ENCODE measurements around the gene TLE6. TPM values are rescaled to one million over a fixed set of nuclear protein-coding genes. Genes with fewer than 3 reads are reported as not detected.

TLE6 gene
- total and polyA plus RNA-seq, 2 of the 8 experiments (the other 6 are each of a cell fraction or from before 2014, with no cell fraction given) = 2.5 to 2.9 TPM

- Histone ChIP-seq H3K56ac (replicated peaks; ENCODE audit: insufficient read length, low read depth, low read length) (no peak overlapping the region), H3K4me1 (replicated peaks in 1 of 4; ENCODE audit: control insufficient read depth in 3 of 4, insufficient read depth in 4 of 4, low read length in 3 of 4) (peaks cover 0 to 18% (median 13%) of the 10 kb centered on the region in 4 experiments; a peak in 6 of 7 replicates), H3K4me3 (ENCODE audit: extremely low read depth in 1 of 4, insufficient read depth in 2 of 4, low read depth in 3 of 4, low read length in 4 of 4) (no peak overlapping the region), H3K18ac (ENCODE audit: extremely low read depth, low read length) (no peak overlapping the region), H2BK120ac (replicated peaks; ENCODE audit: low read depth, low read length) (no peak overlapping the region), H3K9ac (replicated peaks in 1 of 4; ENCODE audit: extremely low read depth in 1 of 4, low read depth in 3 of 4, low read length in 3 of 4) (no peak overlapping the region), H3K79me1 (ENCODE audit: low read depth, low read length) (no peaks in the 10 kb centered on the region), H3K79me2 (ENCODE audit: control insufficient read depth in 1 of 2, insufficient read depth in 2 of 2, low read length in 2 of 2) (no peaks in the 10 kb centered on the region), H2BK20ac (ENCODE audit: low read length) (no peak overlapping the region), H4K8ac (ENCODE audit: extremely low read depth, insufficient read depth, low read length) (no peak overlapping the region), H3K14ac (ENCODE audit: insufficient read length) (no peak overlapping the region), H3K4ac (replicated peaks; ENCODE audit: insufficient read length, low read depth, low read length) (no peak overlapping the region), H3K4me2 (ENCODE audit: insufficient read depth in 1 of 2, low read depth in 2 of 2, low read length in 2 of 2) (no peak overlapping the region), H4K5ac (ENCODE audit: insufficient read length, low read depth, low read length) (no peak overlapping the region), H2BK5ac (ENCODE audit: low read depth, low read length) (no peak overlapping the region), H3K27me3 (replicated peaks in 1 of 4; ENCODE audit: control insufficient read depth in 3 of 4, extremely low read depth in 1 of 4, insufficient read depth in 3 of 4, low read length in 3 of 4) (peaks cover 11 to 53% (median 44%) of the 10 kb centered on the region in 4 experiments), H3K36me3 (ENCODE audit: control insufficient read depth in 2 of 4, insufficient read depth in 4 of 4, low read length in 3 of 4) (no peaks in the 10 kb centered on the region), H3K23me2 (ENCODE audit: low read depth, low read length) (peaks cover 9% of the 10 kb centered on the region; the same call in 1 of the 2 replicates), H4K91ac (replicated peaks; ENCODE audit: insufficient read length, low read length) (peak overlapping the region; percentile 44), H2AK5ac (ENCODE audit: low read depth, low read length) (no peak overlapping the region), H2AFZ (ENCODE audit: low read length) (no peak overlapping the region), H2BK12ac (ENCODE audit: low read depth, low read length) (no peak overlapping the region), H3K27ac (ENCODE audit: low read depth, low read length) (no peak overlapping the region), H2BK15ac (ENCODE audit: low read length) (0 out of 2 replicates have a peak overlapping the region, but pooled peaks have one; percentile 46), H3K9me3 (ENCODE audit: insufficient read depth in 2 of 2, low read depth in 1 of 2, low read length in 1 of 2) (no peaks in the 10 kb centered on the region), H3K23ac (ENCODE audit: insufficient read length) (no peak overlapping the region), H4K20me1 (replicated peaks in 1 of 2; ENCODE audit: control insufficient read depth in 1 of 2, insufficient read depth in 2 of 2, low read length in 2 of 2) (peaks cover 0 to 4% of the 10 kb centered on the region in 2 experiments)
- no peak for TF ChIP-seq TEAD4 (IDR thresholded peaks at IDR 0.05; ENCODE audit: low read depth, low read length)
- TF ChIP-seq RBBP5 (IDR thresholded peaks at IDR 0.05; ENCODE audit: borderline replicate concordance, low read depth, low read length) = no peak
- TF ChIP-seq GABPA (IDR thresholded peaks at IDR 0.05; ENCODE audit: borderline replicate concordance, insufficient read depth, low read length) = no peak
- DNase-seq (ENCODE audit: low read depth in 1 of 2, low spot score in 2 of 2) (no peak), FAIRE-seq (no peak)
- ChIA-PET CTCF (ENCODE audit: partially characterized antibody) (interaction anchor here (0.8 to 1.6 kb wide), 2 partner anchors 22 to 51 kb away, joined by 3 to 4 read pairs; no protein-coding TSS in a partner anchor), POLR2A (ENCODE audit: partially characterized antibody) (interaction anchor here (0.8 to 1.2 kb wide), 3 partner anchors 20 to 77 kb away, joined by 3 read pairs; no protein-coding TSS in a partner anchor)
- WGBS, 2 experiments (ENCODE audit: extremely low coverage in 1 of 2, insufficient coverage in 1 of 2, insufficient read length in 1 of 2, insufficient replicate concordance in 2 of 2, low coverage in 1 of 2, low lambda C conversion rate in 2 of 2, missing lambda C conversion rate in 1 of 2) = 96% methylated on average over 2 of the region's 2 CpGs; no CpG with 5 or more reads in 1 of the 2 experiments
Measured at GRCh38 chr19:3027292-3027691, 49.9 kb downstream of the TLE6 start.
